ENCODE data around the gene GMDS. TPM values are rescaled to one million over a fixed set of nuclear protein-coding genes. Genes with fewer than 3 reads are reported as not detected.

Gene GMDS
- total RNA-seq, 1 experiment from 2014 or later = 27.6 TPM

- Mint-ChIP-seq H3K27me3 (ENCODE audit: low read depth) (no peaks in the 10 kb centered on the region), H3K36me3 (ENCODE audit: insufficient read depth in 1 of 3, low read depth in 3 of 3) (no peaks in the 10 kb centered on the region)
- no CpG with 5 or more reads among the region's 6 CpGs for WGBS (ENCODE audit: extremely low coverage, insufficient read length, low lambda C conversion rate)
These were observed 340.5 kb downstream of the GMDS start for GRCh38 chr6:1904898-1905297.

More at GRCh38 chr6:1904898-1905297, 340.5 kb downstream of the GMDS start:
- H3K27me3 ChIP-seq (ENCODE audit: insufficient read depth, low read length) = no peaks in the 10 kb centered on the region
- H2BK12ac ChIP-seq (ENCODE audit: insufficient read length, low read depth, low read length) = no peak overlapping the region
- H2AK5ac ChIP-seq (ENCODE audit: insufficient read length, low read length) = no peak overlapping the region
- no peak overlapping the region for H3K27ac ChIP-seq (ENCODE audit: insufficient read length, low read depth, low read length)
- H3K79me2 ChIP-seq (ENCODE audit: insufficient read depth, low read length) = no peaks in the 10 kb centered on the region
- H3K4ac ChIP-seq (ENCODE audit: low read depth, low read length) = no peak overlapping the region
- H3K56ac ChIP-seq (ENCODE audit: insufficient read length, low read depth, low read length) = no peak overlapping the region
- no peak overlapping the region for H2BK120ac ChIP-seq (ENCODE audit: low read depth, low read length, poor library complexity, severe bottlenecking)
- H3T11ph ChIP-seq (ENCODE audit: low read length) = no peak overlapping the region
- Mint-ChIP-seq H3K27ac (no peak overlapping the region), H3K4me3 (no peak overlapping the region), H3K9me3 (no peaks in the 10 kb centered on the region), H3K4me1 (peaks cover 42 to 44% of the 10 kb centered on the region in 2 experiments)
- H3K23me2 ChIP-seq (ENCODE audit: insufficient read length, low read depth, low read length, poor library complexity, severe bottlenecking) = no peaks in the 10 kb centered on the region
- H4K91ac ChIP-seq (ENCODE audit: insufficient read length, low read depth, low read length) = no peak overlapping the region
- H4K20me1 ChIP-seq (ENCODE audit: control insufficient read depth, insufficient read depth, insufficient read length) = no peaks in the 10 kb centered on the region
- H3K4me1 ChIP-seq (ENCODE audit: insufficient read depth, low read length) = peaks cover 2% of the 10 kb centered on the region; the same call in 1 of the 2 replicates
- TF ChIP-seq CTCF (conservative IDR thresholded peaks at IDR 0.05) = no peak
- H2AFZ ChIP-seq (ENCODE audit: low read length) = no peak overlapping the region
- DNase-seq = no peak
- H4K8ac ChIP-seq (replicated peaks; ENCODE audit: insufficient read length, low read depth, low read length) = no peak overlapping the region
- no peak overlapping the region for H3K9ac ChIP-seq (ENCODE audit: extremely low read depth, insufficient read length, low read length)
- H4K5ac ChIP-seq (ENCODE audit: insufficient read length, low read depth, low read length) = no peak overlapping the region
- no peaks in the 10 kb centered on the region for H3K79me1 ChIP-seq (ENCODE audit: insufficient read depth, low read depth, low read length, poor library complexity, severe bottlenecking)
- H3K9me3 ChIP-seq (ENCODE audit: control insufficient read depth, low read depth, low read length) = no peaks in the 10 kb centered on the region
- H2BK15ac ChIP-seq (ENCODE audit: low read depth, low read length) = no peak overlapping the region
- no peak overlapping the region for H3K14ac ChIP-seq (ENCODE audit: insufficient read depth, low read length)
- no peak overlapping the region for H2BK20ac ChIP-seq (ENCODE audit: low read depth, low read length, poor library complexity, severe bottlenecking)
- no peak overlapping the region for H2BK5ac ChIP-seq (ENCODE audit: insufficient read length, low read length)
- no peak overlapping the region for H3K23ac ChIP-seq (ENCODE audit: insufficient read length, low read depth, low read length)
- no peak overlapping the region for H3K18ac ChIP-seq (ENCODE audit: insufficient read length, low read depth, low read length)
- no peak overlapping the region for H3K4me2 ChIP-seq (ENCODE audit: insufficient read depth, insufficient read length, low read length)
